IPS-15b (cell line): ENCODE data around the gene TMEM186.
A peak's percentile ranks its signal among the peaks of the same experiment; 100 is the strongest.
"Not testable (repeated sequence)": the region's sequence is repeated elsewhere in the genome, so short reads cannot be mapped to it uniquely, and the experiment has no call there.

Source experiments
- H3K27me3 ChIP-seq: one replicate; pipeline ENCODE4 v1.6.1; 2013; ENCODE audit warnings: low read length; ENCODE audit not compliant: control insufficient read depth, insufficient read depth
- H3K36me3 ChIP-seq: one replicate; pipeline ENCODE4 v1.6.1; 2013; ENCODE audit warnings: low read length; ENCODE audit not compliant: control insufficient read depth, insufficient read depth
- H3K4me1 ChIP-seq: one replicate; pipeline ENCODE4 v1.6.1; 2013; ENCODE audit warnings: mild to moderate bottlenecking, low read length; ENCODE audit not compliant: control insufficient read depth, insufficient read depth
- H3K4me3 ChIP-seq: one replicate; pipeline ENCODE4 v1.5.1; 2013; ENCODE audit warnings: low read depth, low read length
- H3K9ac ChIP-seq: one replicate; pipeline ENCODE4 v1.6.1; 2013; ENCODE audit warnings: low read depth, mild to moderate bottlenecking, low read length
- H3K9me3 ChIP-seq: one replicate; pipeline ENCODE4 v1.6.1; 2013; ENCODE audit warnings: mild to moderate bottlenecking, low read length; ENCODE audit not compliant: control insufficient read depth, insufficient read depth

The TMEM186 gene, protein sequence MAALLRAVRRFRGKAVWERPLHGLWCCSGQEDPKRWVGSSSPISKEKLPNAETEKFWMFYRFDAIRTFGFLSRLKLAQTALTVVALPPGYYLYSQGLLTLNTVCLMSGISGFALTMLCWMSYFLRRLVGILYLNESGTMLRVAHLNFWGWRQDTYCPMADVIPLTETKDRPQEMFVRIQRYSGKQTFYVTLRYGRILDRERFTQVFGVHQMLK

DNA sequence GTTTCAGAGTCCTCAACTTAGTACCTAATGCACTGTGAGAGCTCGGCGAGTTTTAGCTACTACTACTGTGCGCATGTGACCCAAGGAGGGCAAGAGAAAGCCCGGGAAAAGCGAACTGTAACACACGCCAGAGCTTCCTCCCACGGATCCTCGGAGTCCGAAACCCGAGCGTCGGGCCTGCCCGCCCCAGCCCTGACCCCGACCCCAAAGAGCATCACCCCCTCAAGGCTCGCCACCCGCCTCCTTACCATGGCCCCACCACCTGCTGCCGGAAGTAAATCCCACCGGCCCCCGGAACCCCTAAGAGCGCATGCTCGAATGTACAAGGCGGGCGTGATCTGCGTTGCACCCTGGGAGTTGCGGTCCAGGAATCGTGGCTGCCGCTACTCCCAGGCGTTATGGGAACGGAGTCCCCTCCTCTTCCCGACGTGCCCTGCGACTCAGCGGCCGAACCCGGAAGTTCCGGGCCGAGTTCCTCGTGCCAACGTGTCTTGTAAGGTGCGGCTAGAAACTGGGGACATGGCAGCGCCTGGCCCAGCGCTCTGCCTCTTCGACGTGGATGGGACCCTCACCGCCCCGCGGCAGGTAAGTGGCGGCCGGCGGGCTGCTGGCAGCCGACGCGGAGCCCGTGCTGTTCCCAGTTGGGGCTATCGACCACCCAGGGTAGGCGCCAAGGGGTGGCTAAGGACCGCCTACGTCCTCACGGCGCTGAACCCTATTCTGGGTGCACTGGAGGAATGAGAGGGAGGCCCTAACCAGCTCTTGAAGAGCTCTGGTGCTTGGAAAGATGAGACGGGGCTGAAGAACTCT is at the start of gene TMEM186, which contains the start of gene PMM2:
TSS of gene TMEM186 (minus strand) at position 276 of the 810 bp plus-strand sequence. CDS start at position 251, 25 bp downstream.
TSS of gene PMM2 (plus strand) at position 476 of the 810 bp plus-strand sequence. CDS start at position 520, 44 bp downstream.
- Histone ChIP-seq H3K27me3 (no peaks in the 10 kb centered on the region), H3K4me1 (peaks cover 11% of the 10 kb centered on the region), H3K9ac (peak within 1 kb of the TSS; percentile 99), H3K9me3 (no peaks in the 10 kb centered on the region), H3K36me3 (peaks cover 15% of the 10 kb centered on the region), H3K4me3 (peak within 1 kb of the TSS; percentile 92)

DNA sequence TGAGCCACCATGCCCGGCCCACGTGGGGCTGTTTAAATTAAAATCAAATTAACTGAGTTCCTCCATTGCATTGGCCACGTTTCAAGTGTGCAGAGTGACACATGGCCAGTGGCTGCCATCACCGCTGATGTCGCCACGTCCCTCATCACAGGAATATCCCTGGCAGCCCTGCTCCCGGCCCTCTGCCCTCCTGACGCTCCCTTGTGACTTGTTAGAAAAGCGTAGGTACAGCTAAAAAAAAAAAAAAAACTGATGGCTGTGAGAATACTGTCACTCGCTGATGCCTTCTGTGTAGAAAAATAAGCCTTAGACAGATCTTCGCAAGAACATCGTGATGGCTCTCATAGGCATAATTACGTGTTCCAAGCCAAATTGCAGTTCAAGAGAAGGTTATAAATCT is 49.7 kb upstream of the TMEM186 start:
- Histone ChIP-seq H3K4me3 (no peak overlapping the region), H3K9me3 (no peaks in the 10 kb centered on the region), H3K4me1 (peaks cover 2% of the 10 kb centered on the region), H3K27me3 (no peaks in the 10 kb centered on the region), H3K36me3 (peaks cover 40% of the 10 kb centered on the region), H3K9ac (no peak overlapping the region)

DNA sequence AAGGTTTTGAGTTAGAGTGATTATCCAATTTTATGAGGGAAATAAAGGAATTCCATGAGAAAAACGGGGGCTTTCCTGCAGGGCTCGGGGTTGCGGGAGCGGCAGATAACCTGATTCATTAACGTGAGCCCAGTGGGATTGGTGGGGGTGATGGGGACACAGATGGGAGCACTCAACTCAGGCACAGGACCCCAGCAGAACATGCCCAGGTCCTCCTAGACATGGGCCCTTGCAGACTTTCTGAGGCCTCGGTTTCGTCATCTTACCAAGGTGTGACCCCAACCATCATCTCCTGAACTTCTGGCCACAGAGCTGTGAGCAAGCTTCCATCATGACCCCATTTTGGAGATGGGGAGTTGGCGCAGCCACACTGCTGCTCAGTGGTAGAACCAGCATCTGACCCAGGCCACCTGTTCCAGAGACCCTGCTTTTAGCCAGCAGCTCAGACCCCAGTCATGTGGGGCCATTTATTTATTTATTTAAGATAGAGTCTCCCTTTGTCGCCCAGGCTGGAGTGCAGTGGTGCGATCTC is 49.0 kb upstream of the TMEM186 start:
- H3K9ac ChIP-seq: no peak overlapping the region
- no peaks in the 10 kb centered on the region for H3K9me3 ChIP-seq
- H3K4me3 ChIP-seq: no peak overlapping the region
- peaks cover 34% of the 10 kb centered on the region for H3K36me3 ChIP-seq
- H3K27me3 ChIP-seq: no peaks in the 10 kb centered on the region
- peaks cover 2% of the 10 kb centered on the region for H3K4me1 ChIP-seq

DNA sequence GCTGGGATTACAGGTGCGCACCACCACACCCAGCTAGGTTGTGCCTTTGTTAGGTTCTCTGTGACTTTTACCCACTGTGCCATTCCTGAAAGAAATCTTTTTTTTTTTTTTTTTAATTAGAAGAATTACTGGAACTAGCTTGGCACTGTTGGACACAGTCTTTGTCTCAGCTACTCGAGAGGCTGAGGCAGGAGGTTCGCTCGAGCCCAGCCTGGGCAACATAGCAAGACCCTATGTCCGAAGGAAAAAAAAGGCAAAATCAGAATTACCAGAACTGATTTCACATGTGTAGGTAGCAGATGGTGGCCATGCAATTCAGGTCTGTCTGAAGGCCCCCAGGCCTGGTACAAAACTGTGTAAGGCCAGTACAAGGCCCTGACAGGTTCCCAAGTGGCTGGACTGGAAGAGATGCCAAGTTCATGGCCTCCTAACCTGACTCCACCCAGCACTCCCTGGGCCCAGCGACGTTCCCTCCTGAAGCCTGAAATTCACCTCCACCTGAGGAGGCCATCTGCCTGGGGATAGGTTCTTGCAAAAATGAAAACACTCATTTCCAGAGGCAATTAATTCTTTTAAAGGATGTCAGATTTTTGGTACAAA is 48.4 kb upstream of the TMEM186 start:
- peaks cover 32% of the 10 kb centered on the region for H3K36me3 ChIP-seq
- H3K4me3 ChIP-seq: no peak overlapping the region
- no peaks in the 10 kb centered on the region for H3K9me3 ChIP-seq
- H3K4me1 ChIP-seq: peaks cover 2% of the 10 kb centered on the region
- H3K9ac ChIP-seq: no peak overlapping the region
- H3K27me3 ChIP-seq: no peaks in the 10 kb centered on the region

DNA sequence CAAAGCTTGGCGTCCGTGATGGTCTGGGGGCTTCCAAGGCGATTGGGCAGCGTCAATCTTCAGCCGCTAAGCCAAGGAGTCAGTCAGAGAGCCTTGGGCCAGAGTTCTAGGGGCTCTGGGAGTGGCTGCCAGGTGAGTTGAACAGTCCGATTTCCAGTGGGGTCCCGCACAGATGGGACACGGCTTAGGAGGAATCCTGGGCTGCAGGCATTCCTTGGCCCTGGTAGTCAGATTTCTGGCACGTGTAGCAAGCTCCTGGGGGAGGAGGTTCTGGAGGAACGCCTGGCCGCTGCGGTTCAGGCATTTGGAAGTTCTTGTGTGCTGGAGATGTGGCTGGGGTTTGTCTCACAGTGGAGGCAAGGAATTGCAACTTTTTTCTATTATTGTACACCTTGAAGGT is 45.9 kb upstream of the TMEM186 start:
- not testable (repeated sequence) for H3K4me3 ChIP-seq, H3K9ac ChIP-seq, H3K27me3 ChIP-seq, H3K4me1 ChIP-seq, H3K9me3 ChIP-seq
- peaks cover 11% of the 10 kb centered on the region for H3K36me3 ChIP-seq

DNA sequence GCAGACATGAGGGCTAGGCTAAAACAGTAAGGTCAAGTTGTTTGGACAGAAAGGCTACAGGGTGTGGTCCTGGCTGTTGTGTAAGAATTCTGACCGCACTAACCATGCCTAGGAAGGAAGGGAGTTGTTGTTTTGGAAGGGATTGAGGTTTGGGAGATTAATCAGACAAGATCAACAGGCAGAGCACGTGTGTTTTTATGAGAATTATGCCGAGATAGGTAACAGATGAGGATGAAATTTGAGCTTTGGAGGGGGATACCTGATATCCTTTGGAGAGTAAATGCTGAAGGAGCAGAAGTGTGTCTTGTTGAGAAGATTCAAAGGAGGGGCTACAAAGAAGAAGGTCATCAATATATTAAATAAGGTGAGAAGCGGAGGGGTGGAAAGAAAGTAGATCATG is 44.6 kb upstream of the TMEM186 start:
- not testable (repeated sequence) for H3K9ac ChIP-seq, H3K9me3 ChIP-seq, H3K4me1 ChIP-seq, H3K36me3 ChIP-seq, H3K4me3 ChIP-seq, H3K27me3 ChIP-seq

DNA sequence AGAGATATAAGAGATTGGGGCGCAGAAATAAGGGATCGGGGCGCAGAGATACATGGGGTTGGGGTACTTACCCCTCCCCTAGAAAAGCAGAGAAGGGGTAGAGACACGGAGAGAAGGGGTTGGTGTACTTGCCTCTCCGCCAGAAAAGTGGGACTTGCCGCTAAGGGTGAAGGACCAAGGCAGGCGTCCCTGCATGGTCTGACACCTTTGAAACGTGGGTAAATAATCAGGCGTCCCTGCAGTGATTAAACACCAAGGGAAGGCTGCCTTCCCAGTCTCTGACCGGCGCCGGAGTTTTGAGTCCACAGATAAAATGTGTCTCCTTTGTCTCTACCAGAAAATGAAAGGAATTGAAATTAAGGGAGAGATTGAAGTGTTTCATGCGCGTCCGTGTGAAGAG is 40.2 kb upstream of the TMEM186 start:
- H3K27me3 ChIP-seq, H3K9me3 ChIP-seq, H3K9ac ChIP-seq, H3K36me3 ChIP-seq, H3K4me3 ChIP-seq, H3K4me1 ChIP-seq: not testable (repeated sequence)

DNA sequence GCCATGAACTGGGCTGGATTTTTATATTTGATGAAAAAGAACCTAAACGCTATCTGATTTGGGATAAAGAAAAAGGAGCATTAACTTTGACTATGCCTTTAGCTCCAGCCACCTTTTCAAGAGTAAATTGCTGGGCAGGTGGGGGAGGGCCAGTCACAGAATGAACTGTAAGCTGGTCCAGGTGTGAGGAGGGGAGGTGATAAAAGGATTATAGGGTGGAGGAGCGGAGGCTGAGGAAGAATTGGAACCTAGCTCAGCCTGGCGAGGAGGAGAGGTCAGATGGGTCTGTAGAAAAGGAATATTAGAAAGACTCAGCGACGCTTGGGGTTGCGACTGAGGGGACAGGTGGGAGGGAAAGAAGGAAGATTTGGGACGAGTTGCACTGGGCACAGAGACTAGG is 39.4 kb upstream of the TMEM186 start:
- H3K4me3 ChIP-seq, H3K4me1 ChIP-seq, H3K27me3 ChIP-seq, H3K9ac ChIP-seq, H3K9me3 ChIP-seq, H3K36me3 ChIP-seq: not testable (repeated sequence)

DNA sequence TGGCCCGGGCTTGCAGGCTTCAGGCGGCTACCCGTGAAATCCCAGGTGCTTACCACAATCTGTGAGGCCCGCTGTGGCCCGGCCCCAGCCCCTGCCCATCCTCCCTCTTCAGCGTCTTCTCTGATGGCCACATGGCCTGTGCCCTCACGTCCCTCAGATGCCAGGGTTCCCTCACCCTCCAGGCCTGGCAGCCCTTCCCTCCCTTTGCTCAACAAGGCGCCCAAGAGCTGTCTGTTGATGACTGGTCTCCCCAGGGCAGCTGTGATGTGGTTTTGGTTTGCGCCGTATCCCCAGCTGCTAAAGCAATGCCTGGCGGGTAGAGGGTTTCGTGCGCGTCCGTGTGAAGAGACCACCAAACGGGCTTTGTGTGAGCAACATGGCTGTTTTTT is 35.3 kb upstream of the TMEM186 start:
- Histone ChIP-seq H3K9ac (peak overlapping the region; percentile 85), H3K4me1 (peaks cover 17% of the 10 kb centered on the region), H3K36me3 (peaks cover 5% of the 10 kb centered on the region), H3K4me3 (no peak overlapping the region), H3K9me3 (no peaks in the 10 kb centered on the region), H3K27me3 (no peaks in the 10 kb centered on the region)

DNA sequence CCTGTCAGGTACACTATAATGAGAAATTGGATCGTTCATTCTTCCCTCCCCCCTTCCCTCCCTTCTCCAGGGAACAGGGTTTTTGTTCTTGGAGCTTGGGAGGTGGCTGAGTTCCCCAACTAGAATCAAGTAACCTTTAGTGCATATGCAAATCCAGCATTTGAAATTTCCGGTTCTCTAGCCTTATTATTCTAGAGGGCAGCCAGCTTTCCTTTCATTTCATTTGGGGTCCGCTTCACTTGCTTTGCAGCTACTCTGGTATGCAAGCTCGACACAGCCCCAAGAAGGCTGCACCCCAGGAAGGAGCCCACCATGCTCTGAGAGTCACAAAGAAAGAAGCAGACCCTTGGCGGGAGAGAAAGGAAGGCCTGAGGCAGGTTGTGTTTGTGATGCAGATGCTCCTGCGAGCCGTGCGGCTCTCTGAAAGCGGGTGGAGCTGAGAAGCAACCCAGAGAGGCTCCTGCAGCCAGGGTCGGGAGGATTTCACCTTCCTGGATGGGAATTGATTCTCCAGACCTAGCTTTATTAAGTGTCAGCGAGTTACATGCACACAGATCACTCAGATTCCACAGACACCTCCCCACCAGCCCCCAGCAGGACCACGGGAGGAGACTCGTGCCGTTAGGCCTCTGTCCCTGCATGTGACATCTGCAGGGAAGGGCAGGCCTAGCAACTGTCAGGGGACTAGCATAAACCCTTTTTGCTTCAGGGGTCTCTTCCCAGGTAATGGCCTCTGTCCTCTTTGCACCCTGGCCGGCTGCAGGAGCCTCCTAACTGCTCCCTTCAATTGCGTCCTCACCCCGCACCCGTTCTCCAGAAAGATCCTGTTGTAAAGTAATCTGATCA is 34.7 kb upstream of the TMEM186 start:
- H3K4me1 ChIP-seq: peaks cover 15% of the 10 kb centered on the region
- H3K9me3 ChIP-seq: no peaks in the 10 kb centered on the region
- peak overlapping the region; percentile 27 for H3K4me3 ChIP-seq
- H3K27me3 ChIP-seq: no peaks in the 10 kb centered on the region
- peaks cover 5% of the 10 kb centered on the region for H3K36me3 ChIP-seq
- H3K9ac ChIP-seq: peak overlapping the region; percentile 85

DNA sequence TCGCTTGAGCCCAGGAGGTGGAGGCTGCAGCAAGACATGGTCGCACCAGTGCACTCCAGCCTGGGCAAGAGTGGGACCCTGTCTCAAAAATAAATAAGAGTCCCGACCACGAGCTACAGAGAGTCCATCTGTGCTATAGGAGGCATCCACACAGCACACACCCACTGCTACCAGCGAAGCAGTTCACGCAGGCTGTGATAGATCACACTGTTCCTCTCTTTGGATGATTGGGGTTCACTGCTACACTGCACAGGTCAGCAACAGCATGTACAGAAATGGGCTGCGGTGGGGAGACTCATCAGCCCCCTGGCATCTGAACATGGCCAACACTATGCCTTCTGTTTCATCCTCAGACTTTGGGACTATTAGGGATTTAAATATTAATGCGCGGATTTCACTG is 34.0 kb upstream of the TMEM186 start:
- Histone ChIP-seq H3K9me3 (no peaks in the 10 kb centered on the region), H3K9ac (peak overlapping the region; percentile 49), H3K4me1 (peaks cover 15% of the 10 kb centered on the region), H3K4me3 (peak overlapping the region; percentile 19), H3K27me3 (no peaks in the 10 kb centered on the region), H3K36me3 (peaks cover 5% of the 10 kb centered on the region)
